C4-2B (cell line): ENCODE measurements around the gene VPS33A.

ENCODE experiments used
- H3K27ac ChIP-seq: fragments of 450-650 bp; 2 replicates; pipeline ENCODE4 v1.5.1; 2017
- CTCF ChIP-seq: fragments of 450-650 bp; conservative IDR thresholded peaks from 2 replicates; pipeline ENCODE4 v1.5.1; 2017; ENCODE audit warnings: mild to moderate bottlenecking
- ZFX ChIP-seq: fragments of 450-650 bp; IDR thresholded peaks from 2 replicates; pipeline ENCODE4 v1.6.1; 2017

VPS33A gene

GRCh38 chr12:122215771-122216170 is 50.5 kb downstream of the VPS33A start:
- TF ChIP-seq ZFX (no peak), CTCF (peak; percentile 18; the same call in 1 of the 2 replicates)
- no peak overlapping the region for H3K27ac ChIP-seq

DNA sequence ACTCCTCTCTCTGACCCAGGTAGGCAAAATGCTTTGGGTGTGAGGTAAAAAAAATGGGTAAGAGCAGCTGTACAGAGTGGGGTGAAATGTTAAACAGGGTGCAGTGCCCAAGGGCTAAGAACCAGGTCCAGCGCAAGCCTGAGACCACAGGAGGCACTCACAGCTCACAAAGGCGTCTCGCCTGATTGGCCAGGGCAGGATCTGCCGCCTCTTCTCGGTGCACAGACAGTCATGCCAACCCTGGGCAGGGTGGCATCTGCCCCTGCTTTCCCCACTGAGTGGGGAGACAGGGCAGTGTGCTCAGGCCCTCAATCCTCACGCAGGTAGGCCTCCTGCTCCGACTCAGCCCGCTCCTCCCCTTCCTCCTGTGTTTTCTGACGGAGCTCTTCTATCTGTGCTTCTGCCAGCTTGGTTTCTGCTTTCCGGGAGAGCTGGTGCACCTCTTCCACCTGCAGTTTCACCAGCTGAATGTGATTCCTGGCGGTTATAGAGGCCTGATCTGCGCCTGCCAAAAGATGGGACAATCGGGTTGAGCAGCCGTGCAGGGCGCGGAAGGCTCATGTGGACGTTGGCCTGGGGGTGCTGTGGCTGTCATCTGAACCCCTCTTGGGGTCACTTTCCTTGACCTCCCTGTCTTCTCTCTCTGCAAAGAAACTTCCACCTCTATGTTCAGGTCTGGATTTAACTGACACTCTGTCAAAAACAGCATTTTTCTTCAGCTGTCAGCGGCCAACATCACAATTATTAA is 58.0 kb downstream of the VPS33A start:
- H3K27ac ChIP-seq: no peak overlapping the region
- TF ChIP-seq CTCF: no peak
- TF ChIP-seq ZFX: no peak

DNA sequence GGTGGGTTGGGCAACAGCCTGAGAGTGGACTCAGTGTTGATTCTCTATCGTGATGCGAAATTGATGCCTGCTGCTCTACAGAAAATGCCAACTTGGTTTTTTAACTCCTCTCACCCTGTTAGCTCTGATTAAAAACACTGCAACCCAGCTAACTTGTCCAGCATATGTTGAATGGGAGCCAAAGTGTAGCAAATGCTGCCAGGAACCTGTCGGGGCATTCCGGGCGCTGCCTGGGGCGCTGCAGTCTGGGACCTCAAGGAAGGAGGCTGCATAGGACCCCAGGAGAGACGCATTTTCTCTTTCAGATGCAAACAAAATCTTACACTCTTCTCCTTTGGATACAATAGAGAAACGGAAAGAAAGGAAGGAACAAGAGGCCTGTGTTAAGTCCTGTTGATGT is 58.9 kb downstream of the VPS33A start:
- TF ChIP-seq ZFX (no peak), CTCF (no peak)
- H3K27ac ChIP-seq: no peak overlapping the region

DNA sequence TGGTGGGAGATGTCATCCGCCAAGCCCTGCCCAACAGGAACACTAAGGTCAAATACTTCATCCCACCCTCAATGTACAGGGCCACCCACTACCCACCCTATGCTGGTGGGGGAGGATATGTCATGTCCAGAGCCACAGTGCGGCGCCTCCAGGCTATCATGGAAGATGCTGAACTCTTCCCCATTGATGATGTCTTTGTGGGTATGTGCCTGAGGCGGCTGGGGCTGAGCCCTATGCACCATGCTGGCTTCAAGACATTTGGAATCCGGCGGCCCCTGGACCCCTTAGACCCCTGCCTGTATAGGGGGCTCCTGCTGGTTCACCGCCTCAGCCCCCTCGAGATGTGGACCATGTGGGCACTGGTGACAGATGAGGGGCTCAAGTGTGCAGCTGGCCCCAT is 59.3 kb downstream of the VPS33A start:
- TF ChIP-seq CTCF (no peak), ZFX (no peak)
- H3K27ac ChIP-seq: no peak overlapping the region

DNA sequence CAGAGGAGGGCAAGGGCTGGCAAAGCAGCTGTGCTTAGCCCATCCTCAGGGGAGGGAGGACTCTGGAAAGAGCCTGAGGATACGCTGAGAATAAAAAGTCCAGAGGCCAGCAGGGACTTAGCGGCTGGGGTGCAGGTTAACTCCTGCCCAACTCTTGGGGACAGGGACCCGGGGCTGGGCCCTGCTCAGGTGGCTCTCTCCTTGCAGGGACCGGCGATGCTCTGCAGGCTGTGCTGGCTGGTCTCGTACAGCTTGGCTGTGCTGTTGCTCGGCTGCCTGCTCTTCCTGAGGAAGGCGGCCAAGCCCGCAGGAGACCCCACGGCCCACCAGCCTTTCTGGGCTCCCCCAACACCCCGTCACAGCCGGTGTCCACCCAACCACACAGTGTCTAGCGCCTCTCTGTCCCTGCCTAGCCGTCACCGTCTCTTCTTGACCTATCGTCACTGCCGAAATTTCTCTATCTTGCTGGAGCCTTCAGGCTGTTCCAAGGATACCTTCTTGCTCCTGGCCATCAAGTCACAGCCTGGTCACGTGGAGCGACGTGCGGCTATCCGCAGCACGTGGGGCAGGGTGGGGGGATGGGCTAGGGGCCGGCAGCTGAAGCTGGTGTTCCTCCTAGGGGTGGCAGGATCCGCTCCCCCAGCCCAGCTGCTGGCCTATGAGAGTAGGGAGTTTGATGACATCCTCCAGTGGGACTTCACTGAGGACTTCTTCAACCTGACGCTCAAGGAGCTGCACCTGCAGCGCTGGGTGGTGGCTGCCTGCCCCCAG is 60.0 kb downstream of the VPS33A start:
- TF ChIP-seq CTCF (no peak), ZFX (no peak)
- H3K27ac ChIP-seq: no peak overlapping the region

DNA sequence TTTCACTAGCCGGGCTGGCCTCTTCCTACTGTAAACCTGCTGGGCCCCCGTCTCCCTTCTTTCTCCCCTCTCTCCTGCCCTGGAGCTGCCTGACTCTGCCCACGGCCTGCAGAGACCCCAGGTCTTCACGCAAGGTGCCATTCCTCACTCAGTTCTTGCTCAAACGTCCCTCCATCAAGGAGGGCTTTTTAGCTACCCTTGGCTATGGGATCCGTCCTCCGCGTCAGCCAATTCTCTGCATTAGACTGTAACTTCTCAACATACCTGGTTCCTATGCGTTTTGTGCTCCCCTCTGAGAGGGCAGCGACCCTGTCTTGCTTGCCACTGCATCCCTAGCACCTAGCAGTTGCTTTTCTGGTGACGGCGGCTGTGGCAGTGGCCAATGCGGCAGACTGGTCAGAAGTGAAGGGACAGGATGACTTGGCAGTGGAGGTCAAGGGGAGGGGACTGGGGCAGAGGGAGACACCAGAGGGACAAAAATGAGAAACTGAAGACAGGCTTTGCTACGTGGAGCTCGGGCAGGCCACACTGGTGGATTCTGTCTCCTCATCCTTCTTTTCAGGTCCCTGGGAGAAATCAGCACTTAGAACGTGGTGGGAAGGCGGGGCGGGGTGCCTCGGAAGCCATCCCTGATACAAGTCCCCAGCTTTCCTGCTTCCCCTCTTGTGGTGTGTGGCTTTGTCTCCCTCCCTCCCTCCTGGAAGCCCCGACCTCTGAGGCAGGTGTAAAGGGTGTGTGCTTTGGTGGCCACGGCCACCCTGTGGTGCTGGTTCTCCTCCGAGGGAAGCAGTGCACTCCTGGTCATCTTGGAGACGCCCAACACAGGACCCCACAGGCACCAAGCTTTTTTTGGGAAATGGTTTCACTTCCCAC is 61.0 kb downstream of the VPS33A start:
- no peak overlapping the region for H3K27ac ChIP-seq
- TF ChIP-seq CTCF: no peak
- TF ChIP-seq ZFX: no peak
